ENCODE results near the gene SRP68. TPM values are rescaled to one million over a fixed set of nuclear protein-coding genes. Genes with fewer than 3 reads are reported as not detected.
"Not testable (repeated sequence)": the region's sequence is repeated elsewhere in the genome, so short reads cannot be mapped to it uniquely, and the experiment has no call there.

Gene SRP68
- total and polyA plus RNA-seq, 2 experiments from 2014 or later, result 38.2 to 69.8 TPM

GRCh38 chr17:76078860-76079534, 6.7 kb upstream of the SRP68 start, which contains the start of gene ZACN:
TSS of gene ZACN (plus strand) at chr17:76079182. CDS start at chr17:76079265, 83 bp downstream.
- Histone ChIP-seq H3K36me3 (ENCODE audit: low read depth) (no peaks in the 10 kb centered on the region), H3K4me2 (ENCODE audit: unreplicated experiment) (no peak within 1 kb of the TSS), H3F3A (ENCODE audit: insufficient read depth) (no peaks in the 10 kb centered on the region), H3K27ac (no peak within 1 kb of the TSS), H3K4me3 (no peak within 1 kb of the TSS), H3K9me3 (ENCODE audit: low read depth) (no peaks in the 10 kb centered on the region), H3K9me2 (ENCODE audit: insufficient read depth) (no peaks in the 10 kb centered on the region), H3K4me1 (ENCODE audit: insufficient read depth) (no peaks in the 10 kb centered on the region), H3K9ac (no peak within 1 kb of the TSS), H3K27me3 (replicated peaks; ENCODE audit: insufficient read depth) (peaks cover 53% of the 10 kb centered on the region), H3K79me2 (ENCODE audit: insufficient read depth) (no peaks in the 10 kb centered on the region), H4K20me1 (ENCODE audit: insufficient read depth) (no peaks in the 10 kb centered on the region), H2AFZ (no peak within 1 kb of the TSS)
- WGBS, 2 experiments (ENCODE audit: low coverage in 1 of 2, low lambda C conversion rate in 2 of 2, missing lambda C conversion rate in 2 of 2), result 63 to 66% methylated on average over 16 to 17 of the region's 17 CpGs
- TF ChIP-seq EZH2phosphoT487 (IDR thresholded peaks at IDR 0.05; ENCODE audit: insufficient read depth, low read depth) (no peak), EZH2 (IDR thresholded peaks at IDR 0.05; ENCODE audit: insufficient read depth, poor library complexity, severe bottlenecking) (no peak)
- no peak for DNase-seq
- in situ Hi-C loops (cut with MboI), result no loop called here

- H3K9ac ChIP-seq; H2AFZ ChIP-seq; H3K9me2 ChIP-seq (ENCODE audit: insufficient read depth); H3K4me1 ChIP-seq (ENCODE audit: insufficient read depth); DNase-seq; H3K79me2 ChIP-seq (ENCODE audit: insufficient read depth); H3K36me3 ChIP-seq (ENCODE audit: low read depth); in situ Hi-C loops (cut with MboI); H3F3A ChIP-seq (ENCODE audit: insufficient read depth); H3K4me3 ChIP-seq; H3K4me2 ChIP-seq (ENCODE audit: unreplicated experiment); H4K20me1 ChIP-seq (ENCODE audit: insufficient read depth); H3K9me3 ChIP-seq (ENCODE audit: low read depth); H3K27ac ChIP-seq: not testable (repeated sequence)
- H3K27me3 ChIP-seq (replicated peaks; ENCODE audit: insufficient read depth), result peaks cover 59% of the 10 kb centered on the region
- WGBS, 2 experiments (ENCODE audit: low coverage in 1 of 2, low lambda C conversion rate in 2 of 2, missing lambda C conversion rate in 2 of 2), result 69 to 75% methylated on average over 5 of the region's 5 CpGs
Measured at GRCh38 chr17:76078370-76078769, 6.1 kb upstream of the SRP68 start.

GRCh38 chr17:76077584-76078110, 5.3 kb upstream of the SRP68 start:
- Histone ChIP-seq H3K9me3 (ENCODE audit: low read depth) (no peaks in the 10 kb centered on the region), H3K27ac (no peak overlapping the region), H3K4me2 (ENCODE audit: unreplicated experiment) (no peak overlapping the region), H3K4me3 (no peak overlapping the region), H3K36me3 (ENCODE audit: low read depth) (no peaks in the 10 kb centered on the region), H2AFZ (no peak overlapping the region), H3K27me3 (replicated peaks; ENCODE audit: insufficient read depth) (peaks cover 59% of the 10 kb centered on the region), H4K20me1 (ENCODE audit: insufficient read depth) (no peaks in the 10 kb centered on the region), H3F3A (ENCODE audit: insufficient read depth) (no peaks in the 10 kb centered on the region), H3K79me2 (ENCODE audit: insufficient read depth) (0 out of 2 replicates have a peak, but pooled peaks cover 4% of the 10 kb centered on the region), H3K4me1 (ENCODE audit: insufficient read depth) (no peaks in the 10 kb centered on the region), H3K9me2 (ENCODE audit: insufficient read depth) (no peaks in the 10 kb centered on the region), H3K9ac (no peak overlapping the region)
- no peak for DNase-seq
- in situ Hi-C loops (cut with MboI), result no loop called here
- 4% methylated on average over 12 of the region's 12 CpGs for WGBS, 2 experiments (ENCODE audit: low coverage in 1 of 2, low lambda C conversion rate in 2 of 2, missing lambda C conversion rate in 2 of 2)
- TF ChIP-seq EZH2 (IDR thresholded peaks at IDR 0.05; ENCODE audit: insufficient read depth, poor library complexity, severe bottlenecking) (peak; percentile 71), EZH2phosphoT487 (IDR thresholded peaks at IDR 0.05; ENCODE audit: insufficient read depth, low read depth) (0 out of 2 replicates have a peak, but pooled peaks have one; percentile 18)

GRCh38 chr17:76076765-76077583, 4.7 kb upstream of the SRP68 start:
- no peaks in the 10 kb centered on the region for H3K9me2 ChIP-seq (ENCODE audit: insufficient read depth)
- H3K4me1 ChIP-seq (ENCODE audit: insufficient read depth), result no peaks in the 10 kb centered on the region
- H3K9me3 ChIP-seq (ENCODE audit: low read depth), result no peaks in the 10 kb centered on the region
- no peak overlapping the region for H3K9ac ChIP-seq
- peak; percentile 28 for DNase-seq
- H3F3A ChIP-seq (ENCODE audit: insufficient read depth), result no peaks in the 10 kb centered on the region
- WGBS, 2 experiments (ENCODE audit: low coverage in 1 of 2, low lambda C conversion rate in 2 of 2, missing lambda C conversion rate in 2 of 2), result 4 to 5% methylated on average over 78 to 79 of the region's 82 CpGs
- no peaks in the 10 kb centered on the region for H4K20me1 ChIP-seq (ENCODE audit: insufficient read depth)
- H3K4me2 ChIP-seq (ENCODE audit: unreplicated experiment), result no peak overlapping the region
- TF ChIP-seq EZH2 (IDR thresholded peaks at IDR 0.05; ENCODE audit: insufficient read depth, poor library complexity, severe bottlenecking), result no peak
- 0 out of 2 replicates have a peak, but pooled peaks have one; percentile 52 for TF ChIP-seq EZH2phosphoT487 (IDR thresholded peaks at IDR 0.05; ENCODE audit: insufficient read depth, low read depth)
- peaks cover 9% of the 10 kb centered on the region for H3K79me2 ChIP-seq (ENCODE audit: insufficient read depth)
- no peak overlapping the region for H2AFZ ChIP-seq
- peaks cover 59% of the 10 kb centered on the region for H3K27me3 ChIP-seq (replicated peaks; ENCODE audit: insufficient read depth)
- in situ Hi-C loops (cut with MboI), result no loop called here
- no peak overlapping the region for H3K27ac ChIP-seq
- H3K4me3 ChIP-seq, result no peak overlapping the region
- no peaks in the 10 kb centered on the region for H3K36me3 ChIP-seq (ENCODE audit: low read depth)
